ENCODE measurements around the gene COL20A1.

The COL20A1 gene

DNA sequence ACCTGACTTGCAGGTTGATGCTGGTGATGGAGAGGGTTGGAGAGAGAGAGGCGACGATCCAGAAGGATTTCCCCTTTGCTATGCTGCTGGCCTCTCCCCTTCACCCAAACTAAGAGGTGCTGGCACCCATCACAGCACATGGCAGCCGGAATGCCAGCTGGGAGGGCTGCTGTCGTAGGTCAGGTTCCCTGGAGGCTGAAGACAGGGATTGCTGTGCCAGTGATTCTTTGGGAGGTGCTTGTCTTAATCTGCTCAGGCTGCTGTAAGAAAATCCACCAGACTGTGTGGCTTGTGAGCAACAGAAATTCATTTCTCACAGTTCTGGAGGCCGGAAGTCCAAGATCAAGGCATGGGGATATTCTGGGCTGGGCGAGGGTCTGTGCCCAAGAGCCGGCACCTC, 24.7 kb upstream of the COL20A1 start:
- Mint-ChIP-seq H3K36me3 (no peaks in the 10 kb centered on the region), H3K4me1 (peaks cover 4 to 10% of the 10 kb centered on the region in 2 donors), H3K4me3 (no peak overlapping the region), H3K27ac (no peak overlapping the region), H3K27me3 (peaks cover 12 to 36% of the 10 kb centered on the region in 2 donors), H3K9me3 (no peaks in the 10 kb centered on the region)
- ATAC-seq (replicated peaks) (no peak), DNase-seq (no peak)

DNA sequence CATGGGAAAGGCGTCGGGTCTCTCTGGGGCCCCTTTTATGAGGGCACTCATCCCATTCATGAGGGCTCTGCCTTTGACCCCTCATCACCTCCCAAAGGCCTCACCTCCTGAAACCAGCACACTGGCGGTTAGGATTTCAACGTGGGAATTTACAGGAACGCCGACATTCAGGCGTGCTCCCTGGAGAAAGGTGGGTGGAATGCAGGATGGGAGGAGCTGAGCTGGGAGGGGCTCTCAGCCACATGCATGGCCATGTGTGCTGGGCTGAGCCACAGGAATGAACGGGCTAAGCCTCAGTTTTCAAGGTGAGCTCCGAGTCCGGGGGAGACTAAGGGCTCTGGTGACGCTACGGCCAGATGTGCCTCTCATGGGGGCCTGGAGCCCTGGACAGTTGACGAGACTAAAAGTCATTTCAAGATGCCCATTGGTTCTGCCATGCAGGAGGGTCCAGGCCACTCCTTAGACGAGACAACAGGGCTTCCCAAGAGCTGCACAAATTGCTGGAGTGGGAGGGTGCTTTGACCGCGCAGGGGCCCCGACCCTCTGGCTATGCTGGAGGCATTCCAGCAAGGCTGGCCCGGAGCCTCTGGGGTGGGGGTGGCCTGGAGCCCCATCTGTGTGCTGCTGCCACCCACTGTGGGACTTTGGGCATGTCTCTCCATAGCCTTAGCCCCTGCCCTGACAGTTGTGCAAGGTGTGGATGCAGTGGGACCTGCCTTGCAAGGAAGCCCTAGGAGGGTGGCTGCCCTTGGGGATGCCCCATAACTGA, 24.1 kb upstream of the COL20A1 start:
- Mint-ChIP-seq H3K9me3 (no peaks in the 10 kb centered on the region), H3K27ac (no peak overlapping the region), H3K4me1 (peaks cover 8 to 16% of the 10 kb centered on the region in 2 donors), H3K36me3 (no peaks in the 10 kb centered on the region), H3K4me3 (no peak overlapping the region), H3K27me3 (peaks cover 9 to 30% of the 10 kb centered on the region in 2 donors)
- DNase-seq (no peak), ATAC-seq (replicated peaks) (no peak)

DNA sequence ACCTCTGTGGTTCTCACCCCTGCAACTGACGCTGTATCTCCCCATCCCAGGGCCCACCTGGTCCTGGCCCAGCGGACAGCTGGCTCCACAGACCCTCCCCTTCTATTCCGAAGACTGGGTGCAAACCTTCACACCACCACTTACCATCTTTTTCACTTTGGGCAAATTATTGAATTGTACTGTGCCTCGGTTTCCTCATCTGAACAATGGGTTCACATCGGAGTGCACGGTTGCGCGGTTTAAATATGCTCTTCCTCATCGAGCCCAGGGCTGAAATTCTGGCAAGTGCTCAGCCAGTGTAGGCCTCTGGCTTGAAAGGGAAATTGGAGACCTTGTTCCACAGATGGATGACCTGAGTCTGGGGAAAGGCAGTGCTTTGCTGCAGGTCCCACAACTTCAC, 23.3 kb upstream of the COL20A1 start:
- DNase-seq, result no peak
- no peak for ATAC-seq (replicated peaks)
- no peaks in the 10 kb centered on the region for H3K9me3 Mint-ChIP-seq
- H3K27me3 Mint-ChIP-seq, result peaks cover under 1 to 22% of the 10 kb centered on the region in 2 donors
- peak overlapping the region; percentile 31 for H3K27ac Mint-ChIP-seq
- no peak overlapping the region for H3K4me3 Mint-ChIP-seq
- H3K4me1 Mint-ChIP-seq, result peaks cover 15 to 25% of the 10 kb centered on the region in 2 donors
- H3K36me3 Mint-ChIP-seq, result no peaks in the 10 kb centered on the region

GRCh38 chr20:63270606-63271325, 22.2 kb upstream of the COL20A1 start:
- Mint-ChIP-seq H3K27ac (peak overlapping the region; percentile 20), H3K27me3 (peaks cover 0 to 16% of the 10 kb centered on the region in 2 donors), H3K9me3 (no peaks in the 10 kb centered on the region), H3K4me3 (no peak overlapping the region), H3K4me1 (peaks cover 18 to 35% of the 10 kb centered on the region in 2 donors), H3K36me3 (peaks cover 0 to under 1% of the 10 kb centered on the region in 2 donors)
- no peak for DNase-seq
- ATAC-seq (replicated peaks), result no peak

- Mint-ChIP-seq H3K4me1 (peaks cover 18 to 38% of the 10 kb centered on the region in 2 donors), H3K4me3 (peak within 1 kb of the TSS; percentile 90 to 96), H3K36me3 (peaks cover 6 to 10% of the 10 kb centered on the region in 2 donors), H3K27ac (peak within 1 kb of the TSS; percentile 96), H3K9me3 (no peaks in the 10 kb centered on the region), H3K27me3 (peaks cover 0 to 10% of the 10 kb centered on the region in 2 donors)
- DNase-seq (peak; percentile 85), ATAC-seq (replicated peaks) (peak; percentile 98)
Measured at GRCh38 chr20:63272105-63273058, 20.6 kb upstream of the COL20A1 start, which contains the start of gene ARFGAP1. Gene ARFGAP1, plus strand, starts transcription at chr20:63272813. Its CDS starts 2,768 bp downstream, at chr20:63275581.

GRCh38 chr20:63273059-63273579, 19.9 kb upstream of the COL20A1 start:
- Mint-ChIP-seq H3K27ac (peak overlapping the region; percentile 96), H3K4me1 (peaks cover 18 to 38% of the 10 kb centered on the region in 2 donors), H3K36me3 (peaks cover 11 to 14% of the 10 kb centered on the region in 2 donors), H3K9me3 (no peaks in the 10 kb centered on the region), H3K4me3 (peak overlapping the region; percentile 90 to 96), H3K27me3 (peaks cover 0 to 3% of the 10 kb centered on the region in 2 donors)
- ATAC-seq (replicated peaks) (peak; percentile 1 to 5), DNase-seq (no peak)

DNA sequence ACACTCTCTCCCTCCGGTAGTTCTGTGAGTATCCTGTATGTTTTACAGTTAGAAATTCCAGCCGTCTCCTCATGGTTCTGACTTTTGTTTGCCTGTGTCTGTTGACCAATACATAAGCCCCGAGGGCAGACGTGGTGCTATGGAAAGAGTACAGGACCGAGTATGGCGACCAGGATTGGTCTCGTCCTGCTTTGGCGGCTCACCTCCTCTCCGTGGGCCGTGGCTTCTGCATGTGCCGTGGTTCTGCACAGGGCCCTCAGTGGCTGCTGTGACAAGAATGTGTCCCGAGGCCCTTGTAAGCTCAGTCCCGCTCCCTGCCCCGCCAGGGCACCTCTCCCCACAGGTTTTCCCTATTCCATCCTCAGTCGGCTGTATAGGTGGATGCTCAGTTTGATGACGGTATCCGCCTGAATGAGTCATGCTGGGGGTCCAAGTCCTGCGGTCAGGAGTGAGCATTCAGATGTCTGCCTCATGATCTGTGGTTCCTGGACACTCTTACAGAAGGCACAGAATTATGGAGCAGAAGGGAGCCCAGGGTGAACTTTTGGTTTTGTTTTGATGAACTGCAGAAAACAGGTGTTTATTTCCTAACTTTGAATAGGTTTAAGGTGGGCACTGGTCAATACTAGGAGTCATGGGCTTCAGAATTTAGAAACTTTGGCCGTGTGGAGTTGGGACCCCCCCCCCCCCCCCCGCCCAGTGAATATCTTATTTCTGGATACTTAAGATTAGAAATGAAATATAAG, 19.2 kb upstream of the COL20A1 start:
- Mint-ChIP-seq H3K27ac (peak overlapping the region; percentile 96), H3K4me3 (peak overlapping the region; percentile 90 to 96), H3K36me3 (peaks cover 16 to 18% of the 10 kb centered on the region in 2 donors), H3K4me1 (peaks cover 18 to 38% of the 10 kb centered on the region in 2 donors), H3K27me3 (no peaks in the 10 kb centered on the region), H3K9me3 (no peaks in the 10 kb centered on the region)
- ATAC-seq (replicated peaks) (no peak), DNase-seq (no peak)

DNA sequence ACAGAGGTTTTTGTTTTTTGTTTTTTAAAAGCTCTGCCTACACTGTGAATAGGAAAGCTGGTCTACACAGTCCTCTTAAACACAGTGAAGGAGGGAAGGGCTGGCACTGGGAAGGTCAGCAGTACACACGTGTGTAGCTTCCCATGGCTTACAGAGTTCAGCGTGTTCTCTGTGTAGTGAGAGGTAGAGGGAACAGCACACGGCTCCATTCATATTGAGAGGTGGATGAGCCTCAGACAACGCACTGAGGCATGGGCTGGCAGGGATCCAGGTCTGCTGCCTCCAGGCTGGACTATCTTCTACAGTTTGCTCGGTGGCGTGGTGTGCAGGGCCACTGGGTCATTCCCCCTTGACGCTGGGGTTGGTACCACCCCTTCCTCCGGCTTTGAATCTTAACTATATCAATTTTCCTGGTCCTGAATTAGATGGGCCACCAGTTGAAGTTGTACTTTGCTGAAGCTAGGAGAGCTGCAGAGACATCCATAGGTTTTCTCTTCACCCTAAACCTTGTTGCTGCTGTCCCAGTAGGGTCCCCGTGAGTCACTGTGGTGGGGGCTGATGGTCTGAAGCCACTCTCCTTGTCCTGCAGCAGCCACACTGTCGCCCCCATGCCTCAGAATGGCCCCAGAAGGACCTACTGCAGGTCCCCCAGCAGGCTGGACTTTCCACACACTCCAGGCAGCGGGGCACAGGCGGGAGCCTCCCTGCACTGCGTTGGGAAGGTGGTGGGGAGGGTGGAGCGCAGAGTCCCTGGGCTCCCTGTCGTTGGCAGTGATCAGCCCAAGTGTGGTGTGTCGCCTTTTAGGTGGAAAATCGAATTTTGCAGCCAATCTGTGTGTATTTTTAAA, 18.4 kb upstream of the COL20A1 start:
- DNase-seq (no peak), ATAC-seq (replicated peaks) (no peak)
- Mint-ChIP-seq H3K4me1 (peaks cover 18 to 38% of the 10 kb centered on the region in 2 donors), H3K27ac (peak overlapping the region; percentile 67), H3K27me3 (no peaks in the 10 kb centered on the region), H3K36me3 (peaks cover 22 to 26% of the 10 kb centered on the region in 2 donors), H3K9me3 (no peaks in the 10 kb centered on the region), H3K4me3 (peak overlapping the region in 1 of 2 donors; percentile 32)

DNA sequence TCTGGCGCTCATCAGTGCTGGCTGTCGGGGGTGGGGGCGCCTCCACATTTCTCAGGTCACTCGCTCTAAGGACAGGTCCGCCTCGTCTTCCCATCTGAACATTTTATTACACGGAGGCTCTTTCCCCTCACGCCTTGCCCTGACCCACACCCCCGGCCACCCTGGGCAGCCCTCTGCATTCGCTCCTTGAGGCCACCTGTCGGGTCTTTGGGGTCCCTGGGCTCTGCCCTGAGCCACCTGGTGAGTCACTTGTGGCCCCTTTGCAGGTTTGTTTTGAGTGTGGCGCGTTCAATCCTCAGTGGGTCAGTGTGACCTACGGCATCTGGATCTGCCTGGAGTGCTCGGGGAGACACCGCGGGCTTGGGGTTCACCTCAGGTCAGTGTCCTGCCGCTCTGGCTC, 17.2 kb upstream of the COL20A1 start:
- no peak overlapping the region for H3K4me3 Mint-ChIP-seq
- H3K27ac Mint-ChIP-seq, result no peak overlapping the region
- ATAC-seq (replicated peaks), result no peak

GRCh38 chr20:63276956-63277355, 16.0 kb upstream of the COL20A1 start:
- peak overlapping the region; percentile 25 for H3K27ac Mint-ChIP-seq
- H3K36me3 Mint-ChIP-seq, result peaks cover 30 to 33% of the 10 kb centered on the region in 2 donors
- no peaks in the 10 kb centered on the region for H3K27me3 Mint-ChIP-seq
- H3K9me3 Mint-ChIP-seq, result no peaks in the 10 kb centered on the region
- no peak for DNase-seq
- no peak overlapping the region for H3K4me3 Mint-ChIP-seq
- peaks cover 14 to 32% of the 10 kb centered on the region in 2 donors for H3K4me1 Mint-ChIP-seq
- no peak for ATAC-seq (replicated peaks)

More for the DNA sequence above, 17.2 kb upstream of the COL20A1 start:
- Mint-ChIP-seq H3K9me3 (no peaks in the 10 kb centered on the region), H3K4me1 (peaks cover 18 to 38% of the 10 kb centered on the region in 2 donors), H3K36me3 (peaks cover 27 to 32% of the 10 kb centered on the region in 2 donors), H3K27me3 (no peaks in the 10 kb centered on the region)
- no peak for DNase-seq

GRCh38 chr20:63277466-63278272, 15.3 kb upstream of the COL20A1 start:
- Mint-ChIP-seq H3K9me3 (no peaks in the 10 kb centered on the region), H3K27me3 (no peaks in the 10 kb centered on the region), H3K4me1 (peaks cover 14 to 29% of the 10 kb centered on the region in 2 donors), H3K4me3 (no peak overlapping the region), H3K27ac (no peak overlapping the region), H3K36me3 (peaks cover 33 to 38% of the 10 kb centered on the region in 2 donors)
- DNase-seq (no peak), ATAC-seq (replicated peaks) (no peak)

DNA sequence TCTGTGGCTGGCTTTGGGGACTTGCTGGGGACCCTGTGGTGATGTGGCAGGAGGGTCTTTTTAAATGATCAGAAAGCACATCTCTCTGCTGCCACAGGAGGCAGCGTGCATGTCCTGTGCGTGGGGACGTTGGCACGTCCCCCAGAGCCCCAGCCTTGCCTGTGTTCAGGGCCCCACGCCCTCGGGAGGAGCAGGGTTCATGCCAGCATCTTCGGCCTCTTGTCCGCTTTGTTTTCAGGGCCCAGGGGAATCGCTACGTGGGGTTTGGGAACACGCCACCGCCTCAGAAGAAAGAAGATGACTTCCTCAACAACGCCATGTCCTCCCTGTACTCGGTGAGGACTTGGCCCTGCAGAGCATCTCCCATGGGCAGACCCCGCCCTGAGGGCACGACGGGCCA, 14.3 kb upstream of the COL20A1 start:
- Mint-ChIP-seq H3K27me3 (no peaks in the 10 kb centered on the region), H3K4me1 (peaks cover 12 to 24% of the 10 kb centered on the region in 2 donors), H3K4me3 (no peak overlapping the region), H3K27ac (no peak overlapping the region), H3K36me3 (peaks cover 37 to 40% of the 10 kb centered on the region in 2 donors), H3K9me3 (no peaks in the 10 kb centered on the region)
- DNase-seq, result no peak
- no peak for ATAC-seq (replicated peaks)

Data from stimulated activated naive B cell treated with anti-CD40 and anti-IgM and Interleukin-4, amounts not matched to agents 10 μg/mL and 1 μg/mL and 100 μg/mL, for 72 hours (primary cell).